ENCODE data around the gene CDK6.

CDK6 gene

DNA sequence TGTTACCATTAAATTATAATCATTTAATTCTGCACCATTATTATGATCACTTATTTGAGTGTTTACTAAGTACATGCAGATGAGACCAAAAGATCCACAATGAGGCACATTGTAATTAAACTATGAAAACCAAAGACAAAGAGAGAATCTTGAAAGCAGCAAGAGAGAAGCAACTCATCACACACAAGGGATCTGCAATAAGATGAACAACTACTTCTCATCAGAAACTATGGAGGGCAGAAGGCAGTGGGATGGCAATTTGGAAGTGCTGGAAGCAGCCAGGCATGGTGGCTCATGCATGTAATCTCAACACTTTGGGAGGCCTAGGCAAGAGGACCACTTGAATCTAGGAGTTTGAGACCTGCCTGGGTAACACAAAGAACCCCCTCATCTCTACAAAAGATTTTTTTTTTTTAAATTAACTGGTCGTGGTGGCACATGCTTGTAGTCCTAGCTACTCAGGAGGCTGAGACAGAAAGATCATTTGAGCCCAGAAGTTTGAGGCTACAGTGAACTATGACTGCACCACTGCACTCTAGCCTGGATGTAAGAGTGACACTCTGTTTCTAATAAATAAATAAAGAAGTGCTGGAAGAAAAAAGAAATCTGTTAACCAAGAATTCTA, 47.7 kb downstream of the CDK6 start:
- no peak for DNase-seq

DNA sequence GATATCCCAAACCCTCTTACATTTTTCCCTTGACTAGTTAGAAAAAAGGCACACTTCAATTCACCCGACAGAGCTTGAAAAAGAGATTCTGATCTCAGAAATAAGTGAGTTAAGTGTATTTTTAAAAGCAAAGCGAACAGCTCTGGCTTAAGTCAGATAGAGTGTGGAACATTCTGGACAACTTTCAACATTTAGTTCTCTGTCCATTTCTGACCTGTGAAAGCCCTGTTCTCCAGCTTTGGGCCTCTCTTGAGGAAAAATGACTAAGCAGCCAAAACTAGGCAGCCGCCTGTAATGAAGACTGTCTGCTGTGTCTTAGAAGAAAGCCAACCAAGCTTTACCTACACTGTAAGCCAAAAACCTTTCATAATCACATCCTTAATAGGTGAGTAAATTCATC, 50.5 kb downstream of the CDK6 start:
- DNase-seq: no peak

DNA sequence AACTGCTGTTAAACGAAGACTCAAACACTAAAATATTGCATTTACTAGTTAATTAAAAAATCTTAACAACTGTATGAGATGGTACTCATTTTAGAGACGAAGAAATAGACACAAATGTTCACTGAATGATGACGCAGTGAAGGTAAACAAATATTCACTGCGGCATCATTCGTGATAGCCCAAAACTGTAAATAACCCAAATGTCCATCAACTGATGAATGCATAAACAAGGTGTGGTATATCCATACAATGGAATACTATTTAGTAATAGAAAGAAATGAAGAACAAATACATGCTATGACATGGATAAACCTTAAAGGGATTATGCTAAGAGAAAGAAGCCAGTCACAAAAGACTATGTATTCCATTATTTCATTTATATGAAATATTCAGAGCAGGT, 51.4 kb downstream of the CDK6 start:
- no peak for DNase-seq

DNA sequence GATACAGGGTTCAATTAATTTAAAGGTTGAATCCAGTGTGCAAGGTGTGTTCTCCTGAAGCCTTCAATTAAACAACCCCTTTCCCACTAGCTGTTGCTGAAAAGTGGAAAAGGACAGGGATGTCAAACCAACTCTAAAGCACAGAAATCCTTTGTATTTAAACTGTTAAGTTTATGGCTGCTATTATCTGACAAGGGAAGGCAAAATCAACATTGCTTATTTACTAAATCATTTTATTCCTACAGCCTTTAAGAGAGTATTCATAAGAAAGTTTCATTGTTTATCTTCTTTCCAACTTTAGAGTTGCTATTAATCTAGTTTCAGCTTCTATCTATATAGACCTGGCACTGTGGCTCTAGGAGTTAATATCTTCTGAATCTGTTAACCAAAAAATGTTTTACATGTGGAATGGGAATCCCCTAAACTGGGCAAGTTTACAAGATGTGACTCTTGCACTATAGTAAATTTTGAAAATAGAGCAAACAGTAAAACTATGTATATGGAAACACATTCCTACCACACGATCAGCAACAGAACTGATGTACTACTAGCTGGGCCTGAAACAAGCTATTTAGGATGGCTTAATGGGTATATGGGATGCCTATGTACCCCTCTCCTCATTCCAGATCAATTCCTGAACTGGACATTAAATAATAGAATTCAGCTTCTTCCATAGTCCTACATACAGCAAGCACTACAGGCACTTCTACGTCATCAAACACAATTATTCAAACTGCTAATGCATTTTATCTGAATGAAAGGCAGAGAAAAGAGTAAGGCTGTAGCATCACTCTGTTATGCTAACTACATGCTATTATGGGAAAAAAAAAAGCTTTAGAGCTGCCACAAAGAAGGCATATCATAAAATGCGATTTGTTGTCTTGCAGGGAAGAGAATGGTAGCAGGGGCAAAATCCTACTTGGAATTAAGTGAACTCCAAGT, 52.8 kb downstream of the CDK6 start:
- DNase-seq: no peak

DNA sequence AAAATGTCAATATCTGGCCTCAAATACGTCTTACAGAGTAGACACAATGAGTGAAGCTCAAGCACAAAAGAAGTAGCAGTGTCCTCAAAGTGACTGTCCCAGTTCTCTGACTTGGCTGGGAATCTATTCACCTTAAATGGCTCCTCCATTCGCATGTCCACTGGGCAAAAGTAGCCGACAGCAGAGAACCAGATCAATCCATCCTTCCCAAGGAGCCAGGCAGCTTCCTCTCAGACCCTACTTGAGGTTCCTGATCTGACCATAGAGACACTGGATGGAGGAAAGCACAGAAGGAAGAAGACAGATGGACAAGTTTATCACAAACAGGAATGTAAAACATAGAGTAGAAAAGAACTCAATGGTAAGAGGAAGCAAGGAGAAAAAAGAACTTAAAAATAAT, 53.5 kb downstream of the CDK6 start:
- DNase-seq: no peak

DNA sequence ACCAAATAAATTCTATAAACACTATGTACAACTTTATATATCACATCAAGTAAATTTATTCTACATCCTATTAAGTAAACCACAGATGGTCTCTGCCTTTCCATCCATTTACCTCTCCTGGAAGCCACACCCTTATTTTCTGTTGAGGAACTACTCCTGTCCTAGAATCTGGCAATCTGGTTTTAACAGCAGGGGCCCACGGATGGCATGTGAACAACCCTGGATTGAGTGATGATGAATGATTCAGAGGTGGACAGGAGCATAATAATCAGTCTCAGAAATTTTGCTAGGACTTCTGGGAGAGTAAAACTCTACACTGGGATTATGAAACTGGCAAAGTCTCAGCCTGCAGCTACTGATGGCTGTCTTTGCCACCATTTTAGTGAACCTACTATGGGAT, 54.1 kb downstream of the CDK6 start:
- no peak for DNase-seq

DNA sequence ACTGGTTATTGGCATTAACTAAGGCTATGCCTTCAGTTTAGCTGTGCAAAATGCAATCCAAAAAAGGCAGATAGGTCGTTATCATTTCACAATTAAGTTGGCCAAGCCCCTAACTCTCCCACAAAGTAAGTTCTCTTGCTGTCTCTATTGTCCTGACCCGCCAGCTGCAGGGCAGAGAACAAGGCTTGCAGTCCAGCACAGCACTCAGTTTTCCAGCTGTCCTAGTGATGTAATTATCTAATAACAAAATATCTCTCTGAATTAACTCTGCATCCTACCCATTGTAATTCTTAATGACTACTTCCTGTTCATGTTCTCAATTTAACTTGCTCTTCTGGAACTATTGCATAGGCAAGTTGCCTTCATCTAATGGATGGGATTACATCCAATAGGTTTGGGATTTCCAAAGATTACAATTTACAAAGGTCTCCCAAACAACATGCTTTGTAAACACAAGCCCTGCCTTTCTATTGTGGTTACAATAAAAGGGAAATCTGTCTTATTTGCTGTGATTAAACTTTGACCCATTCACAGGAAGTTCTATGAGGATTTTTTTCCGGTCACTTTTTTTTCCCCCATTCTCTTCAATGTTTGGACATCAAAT, 55.2 kb downstream of the CDK6 start:
- no peak for DNase-seq

DNA sequence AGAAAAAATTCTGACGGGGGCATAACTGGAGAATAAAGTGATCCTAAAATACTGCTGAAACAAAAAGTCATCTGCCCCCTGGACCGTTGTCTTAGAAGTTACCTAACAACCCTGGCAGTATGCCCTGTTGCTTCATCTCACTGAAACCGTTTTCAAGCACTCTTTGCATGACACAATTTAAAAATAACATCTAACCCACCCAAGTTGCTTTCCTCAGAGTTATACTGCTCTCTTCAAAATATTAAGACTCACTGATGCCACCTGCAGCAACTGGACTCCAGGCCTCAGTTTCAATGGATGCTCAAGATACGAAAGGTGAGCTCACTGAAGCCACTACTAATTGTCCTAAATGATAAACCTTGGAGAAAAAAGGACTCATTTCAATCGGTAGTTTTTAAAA, 57.4 kb downstream of the CDK6 start:
- peak; percentile 33 to 38 for DNase-seq

DNA sequence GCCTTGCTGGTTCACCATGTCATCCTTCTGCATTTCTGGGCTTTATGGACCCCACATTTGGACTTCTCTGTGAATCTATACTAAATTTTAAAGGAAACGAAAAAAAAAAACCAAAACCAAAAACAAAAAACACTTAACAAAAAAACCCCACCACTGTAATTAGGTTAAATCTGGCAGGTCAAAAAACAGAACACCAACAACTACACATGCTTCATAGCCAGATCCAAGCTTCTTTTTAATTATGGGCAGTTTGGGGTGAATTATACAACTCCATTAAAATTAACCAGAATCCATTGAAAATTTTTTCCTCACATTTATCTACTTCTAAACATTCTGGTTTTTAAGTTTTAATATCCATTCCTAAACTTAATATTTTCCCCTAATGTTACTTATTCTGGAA, 58.4 kb downstream of the CDK6 start:
- no peak for DNase-seq

DNA sequence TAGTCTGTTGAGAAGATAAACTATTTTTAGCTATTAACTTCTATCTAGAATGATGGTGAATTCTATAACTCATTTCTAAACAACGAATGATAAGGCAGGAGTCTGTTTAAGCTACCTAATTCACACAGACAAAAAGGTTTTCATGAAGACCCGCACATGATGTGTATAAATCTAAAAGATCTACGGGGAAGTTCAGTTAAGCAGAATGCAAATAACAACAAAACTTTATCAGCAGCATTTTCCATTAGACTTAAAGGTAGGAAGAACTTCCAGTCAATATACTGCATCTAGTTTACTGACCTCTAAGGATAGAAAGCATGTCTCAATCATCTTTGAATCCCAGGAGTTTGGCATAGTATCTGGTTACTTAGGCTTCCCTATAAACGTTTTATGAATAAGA, 62.6 kb downstream of the CDK6 start:
- DNase-seq: no peak

DNA sequence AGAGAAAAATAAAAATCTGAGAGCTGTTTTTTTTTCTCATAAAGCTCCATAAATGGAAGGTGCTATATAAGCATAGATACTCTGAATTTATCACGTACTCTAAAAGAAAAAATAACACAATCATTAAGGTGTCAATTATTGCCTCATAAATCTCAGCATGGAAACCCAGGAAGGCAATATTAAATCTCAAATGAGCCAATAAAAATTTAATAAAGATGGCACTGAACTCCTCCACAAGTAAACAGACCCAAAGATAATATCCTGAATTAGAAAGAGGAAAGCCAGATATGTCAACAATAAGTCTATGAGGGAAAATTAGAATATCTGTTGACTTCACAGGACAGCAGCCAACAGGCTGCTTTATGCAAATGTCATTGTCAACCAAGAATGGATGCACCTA, 66.5 kb downstream of the CDK6 start:
- DNase-seq: no peak

DNA sequence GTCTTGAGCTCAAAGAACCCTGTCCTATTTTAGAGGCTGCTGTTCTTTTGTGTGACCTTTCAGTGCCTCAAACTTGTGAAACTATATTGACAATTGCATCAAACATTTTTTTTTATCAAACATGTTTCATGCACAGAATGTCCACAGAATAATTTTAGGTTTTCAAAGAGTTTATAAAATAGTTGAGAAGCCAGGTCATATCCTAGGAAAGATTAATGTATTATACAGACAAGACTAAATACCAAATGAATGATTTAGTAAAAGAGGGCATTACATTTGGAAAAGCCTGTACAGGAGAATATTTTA, 67.0 kb downstream of the CDK6 start:
- no peak for DNase-seq

DNA sequence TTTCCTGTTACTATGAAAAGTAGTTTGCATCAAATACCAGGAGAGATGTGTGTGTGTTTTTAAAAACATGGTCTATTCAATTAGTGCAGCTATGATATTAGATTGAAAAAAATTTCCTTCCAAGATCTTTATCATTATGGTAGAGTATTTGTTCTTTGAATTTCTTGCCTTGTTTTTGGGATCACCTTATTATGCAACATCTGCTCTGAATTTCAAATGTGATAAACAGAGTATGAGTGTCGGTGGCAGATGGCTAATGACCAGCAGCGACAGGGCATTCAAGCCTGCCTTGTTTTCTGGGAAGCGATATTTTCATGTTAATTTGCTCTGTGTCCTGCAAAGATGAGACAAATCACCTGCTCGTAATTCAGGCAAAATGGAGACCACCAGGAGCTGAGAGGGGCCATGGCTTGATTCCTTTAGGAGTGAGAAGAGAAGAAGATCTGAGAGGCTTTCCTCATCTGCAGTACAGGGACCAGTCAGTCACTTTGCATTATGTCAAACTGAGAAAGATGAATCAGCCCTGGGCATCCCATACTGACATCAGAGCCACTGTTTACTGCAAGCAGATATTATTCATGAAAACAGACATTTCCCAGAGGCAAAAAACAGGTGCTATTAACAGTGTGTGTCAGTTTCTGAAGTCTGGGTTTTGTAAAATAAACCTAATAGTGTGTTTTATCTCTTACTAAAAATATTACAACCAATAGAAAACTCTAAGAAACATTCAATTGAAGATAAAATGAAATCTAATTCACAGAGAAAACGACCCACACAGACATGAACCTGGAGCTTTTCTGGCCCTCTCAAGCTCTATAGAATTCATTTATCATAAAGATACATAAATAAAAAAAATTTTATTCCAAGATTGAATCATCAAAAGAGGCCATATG, 67.6 kb downstream of the CDK6 start:
- peak; percentile 69 to 74 for DNase-seq

DNA sequence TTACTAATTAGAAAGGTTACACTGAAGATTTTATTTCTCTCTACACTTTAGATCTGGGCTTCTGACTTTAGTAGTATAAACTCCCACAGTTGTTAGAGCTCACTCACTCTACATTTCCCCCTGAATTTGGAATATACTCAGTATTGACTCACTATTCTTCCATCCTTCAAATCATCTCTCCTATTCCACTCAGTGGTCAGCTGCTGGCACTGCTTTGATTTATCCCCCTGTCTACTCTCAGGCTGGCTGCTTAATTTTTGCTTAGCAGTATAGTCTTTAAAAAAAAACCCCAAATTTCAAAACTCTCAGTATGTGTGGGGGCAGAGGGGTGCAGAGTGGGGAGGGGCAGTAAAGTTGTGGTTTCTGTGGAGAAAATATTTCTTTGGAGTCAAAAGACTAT, 68.9 kb downstream of the CDK6 start:
- DNase-seq: peak in 1 of 2 donors; percentile 53

DNA sequence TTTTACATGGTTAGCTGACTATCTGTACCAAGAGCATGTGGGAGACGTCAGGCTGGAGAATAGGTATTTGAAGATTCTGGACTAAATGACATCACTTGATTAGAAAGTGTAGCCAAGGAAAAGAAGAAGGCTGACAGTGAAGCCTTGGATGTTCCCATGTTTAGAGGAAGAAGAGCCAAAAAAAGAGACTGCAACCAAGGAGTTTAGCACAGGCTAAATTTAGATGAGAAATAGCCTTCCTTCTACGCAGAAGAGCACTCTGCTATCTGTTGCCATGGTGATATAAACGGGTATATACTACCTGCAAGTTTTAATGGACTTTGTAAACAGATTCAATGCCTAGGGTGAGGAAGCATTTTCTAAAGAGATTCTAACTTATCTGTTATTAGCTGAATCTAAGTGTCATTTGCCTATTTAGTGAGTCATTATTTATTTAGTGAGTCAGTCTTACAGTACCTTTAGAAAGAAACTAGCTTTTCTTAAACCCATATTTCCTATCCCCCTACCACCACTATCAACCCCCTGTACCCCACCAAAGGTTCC, 69.8 kb downstream of the CDK6 start:
- DNase-seq: no peak

DNA sequence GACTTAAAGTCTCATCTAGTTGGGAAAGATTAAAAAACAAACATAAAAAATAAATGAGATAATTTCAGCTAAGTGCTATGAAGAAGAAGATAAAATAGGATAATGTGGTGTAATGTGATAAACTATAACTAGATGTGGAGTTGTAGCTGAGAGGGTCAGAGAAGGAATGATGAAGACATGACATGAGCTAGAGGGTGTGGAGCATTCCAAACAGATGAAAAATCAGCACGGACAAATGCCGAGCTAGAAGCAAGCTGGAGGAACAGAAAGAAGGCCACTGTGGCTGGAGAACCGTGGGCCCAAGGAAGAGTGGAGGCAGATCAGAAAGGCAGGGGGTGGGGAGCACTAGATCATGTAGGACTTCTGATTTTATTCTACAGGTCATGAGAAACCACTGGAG, 70.6 kb downstream of the CDK6 start:
- no peak for DNase-seq

DNA sequence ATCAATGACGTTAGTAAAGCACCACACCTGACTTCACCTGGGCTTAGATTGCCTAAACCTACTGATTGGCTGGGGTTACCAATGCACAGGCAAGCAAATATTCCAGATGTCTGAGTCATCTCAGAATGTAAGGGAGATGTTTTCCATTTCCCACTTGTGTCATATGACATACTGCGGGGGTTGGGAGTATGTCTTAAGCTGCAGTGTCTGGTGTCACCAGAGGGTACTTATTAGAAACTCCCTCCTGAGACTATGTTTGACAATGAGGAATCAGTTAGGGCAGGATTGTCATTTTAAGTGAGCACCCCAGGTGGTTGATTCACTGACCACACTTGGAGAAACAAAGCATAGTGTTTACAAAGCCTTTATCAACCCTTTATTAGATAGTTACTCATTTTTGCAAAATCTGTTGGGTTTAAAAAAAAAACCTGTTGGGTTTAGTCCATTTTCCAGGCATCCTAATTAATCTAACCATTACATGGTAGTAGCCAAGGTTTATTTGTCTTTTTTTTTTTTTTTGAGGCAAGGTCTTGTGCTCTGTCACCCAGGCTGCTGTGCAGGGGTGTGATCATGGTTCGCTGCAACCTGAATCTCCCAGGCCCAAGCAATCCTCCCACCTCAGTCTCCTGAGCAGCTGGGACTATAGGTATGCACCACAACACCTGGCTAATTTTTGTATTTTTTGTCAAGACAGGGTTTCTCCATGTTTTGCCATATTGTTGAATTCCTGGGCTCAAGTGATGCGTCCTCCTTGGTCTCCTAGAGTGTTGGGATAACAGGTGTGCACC, 72.5 kb downstream of the CDK6 start:
- peak; percentile 73 to 91 for DNase-seq

DNA sequence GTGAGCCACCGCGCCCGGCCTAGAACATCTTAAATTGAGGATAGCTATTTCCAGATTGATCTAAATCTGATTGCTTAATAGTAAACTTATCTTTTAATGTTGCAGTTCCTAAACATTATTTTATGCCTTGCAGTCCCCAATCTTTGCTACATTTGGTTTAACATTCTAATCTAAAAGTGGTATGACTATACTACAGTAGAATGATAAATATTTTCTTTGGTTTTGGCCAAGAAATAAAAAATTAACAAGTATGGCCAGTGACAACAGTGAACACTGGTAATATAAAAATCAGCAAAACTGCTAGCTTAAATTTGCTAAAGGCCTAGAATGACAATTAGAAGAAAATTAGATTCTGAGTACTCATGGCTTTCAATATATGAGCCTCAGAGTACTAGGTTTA, 73.5 kb downstream of the CDK6 start:
- DNase-seq: no peak

DNA sequence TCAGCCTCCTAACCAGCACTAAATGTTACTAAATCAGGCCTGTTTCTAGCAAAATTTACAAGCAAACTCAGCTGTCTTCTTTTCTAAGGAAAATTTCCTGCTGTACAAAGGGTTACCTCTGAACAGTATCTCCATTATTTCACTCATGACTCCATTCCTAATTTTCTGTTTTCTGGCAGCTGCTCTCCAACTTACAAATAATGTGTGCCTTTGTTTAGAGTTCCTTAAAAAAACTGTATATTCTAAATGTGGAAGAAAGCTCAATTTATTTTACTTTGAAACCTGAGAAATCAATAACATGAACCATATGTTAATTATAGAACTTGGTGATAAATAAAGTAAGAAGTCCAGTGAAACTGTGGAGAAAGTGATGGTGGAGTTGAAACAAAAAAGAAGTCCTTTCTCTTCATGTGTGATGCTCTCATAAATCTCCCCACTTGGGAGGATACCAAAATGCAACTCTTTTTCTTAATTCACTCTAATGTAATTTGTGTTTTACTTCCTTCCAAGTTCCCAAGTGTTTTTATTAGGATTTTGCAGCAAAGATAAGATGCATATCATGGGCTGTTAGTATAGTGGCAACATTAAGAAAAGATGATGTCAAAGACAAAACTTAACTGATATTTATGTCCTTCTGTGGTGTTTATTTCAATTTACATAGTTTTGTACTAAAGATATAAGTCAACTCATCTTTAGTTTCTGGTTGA, 74.8 kb downstream of the CDK6 start:
- no peak for DNase-seq

DNA sequence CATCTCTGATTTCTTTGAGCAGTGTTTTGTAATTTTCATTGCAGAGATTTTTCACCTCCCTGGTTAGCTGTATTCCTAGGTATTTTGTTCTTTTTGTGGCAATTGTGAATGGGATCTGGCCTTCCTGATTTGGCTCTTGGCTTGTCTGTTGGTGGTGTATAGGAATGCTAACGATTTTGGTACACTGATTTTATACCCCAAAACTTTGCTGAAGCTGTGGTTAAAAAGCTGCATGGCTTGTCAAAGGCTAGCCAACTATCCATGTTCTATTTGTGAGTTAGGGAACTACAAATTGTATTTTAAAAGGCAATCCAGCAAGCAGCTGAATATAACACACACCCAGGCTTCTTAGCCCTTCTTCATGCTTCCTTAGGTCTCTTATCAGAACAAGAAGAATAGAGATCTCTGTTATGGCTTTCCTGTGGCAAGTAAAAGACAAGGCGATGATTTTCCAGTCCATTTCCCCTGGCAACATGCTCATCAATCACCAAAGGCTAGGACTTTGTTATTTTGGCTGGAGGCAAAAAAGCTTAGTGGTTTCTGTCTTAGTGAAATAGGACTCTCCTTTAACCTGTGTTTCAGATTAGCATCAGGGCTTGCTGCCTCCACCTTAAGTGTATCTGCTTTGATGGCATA, 77.5 kb downstream of the CDK6 start:
- no peak for DNase-seq

All from inflammatory macrophage treated with lipopolysaccharide for 1 hour (primary cell).